K562 (cell line): ENCODE data around the gene POLR2H. TPM values are rescaled to one million over a fixed set of nuclear protein-coding genes. Genes with fewer than 3 reads are reported as not detected.

Experiments
- ELF2 ChIP-seq: fragments of 250-450 bp; sonication (Bioruptor Pico); IDR thresholded peaks from 2 replicates; pipeline ENCODE4 v1.5.0; 2021; ENCODE audit warnings: mild to moderate bottlenecking
- ELK1 ChIP-seq: sonication (generic); formaldehyde crosslinking; IDR thresholded peaks from 2 replicates; pipeline ENCODE4 v1.8.1; 2022; ENCODE audit warnings: missing genetic modification reagents
- EP400 ChIP-seq: fragments of 450-650 bp; IDR thresholded peaks from 2 replicates; pipeline ENCODE4 v1.6.1; 2017; ENCODE audit warnings: antibody characterized with exemption, mild to moderate bottlenecking, moderate library complexity
- MNT ChIP-seq, 2 experiments: fragments of 450-650 bp; conservative IDR thresholded peaks; 2 replicates each; pipeline ENCODE4 v1.6.1; 2017; ENCODE audit warnings: mild to moderate bottlenecking in 2 of 2, moderate library complexity in 2 of 2
- POLR3A ChIP-seq: IDR thresholded peaks from 2 replicates; pipeline ENCODE4 v1.6.1; 2011; ENCODE audit warnings: borderline replicate concordance, mild to moderate bottlenecking, moderate library complexity; ENCODE audit not compliant: insufficient read length, insufficient read depth; ENCODE audit errors: extremely low read depth
- TBL1XR1 ChIP-seq, 2 experiments: IDR thresholded peaks; 2 replicates each; pipeline ENCODE4 v1.6.1; 2012; ENCODE audit warnings: improper control_type of control experiment in 2 of 2, low read length in 2 of 2, mild to moderate bottlenecking in 1 of 2
- ZBTB43 ChIP-seq: sonication (generic); formaldehyde crosslinking; IDR thresholded peaks from 2 replicates; pipeline ENCODE4 v1.8.0; 2023; ENCODE audit warnings: mild to moderate bottlenecking, missing genetic modification reagents
- ZNF143 ChIP-seq: sonication (generic); formaldehyde crosslinking; IDR thresholded peaks from 2 replicates; pipeline ENCODE4 v1.9.0; 2022; ENCODE audit warnings: mild to moderate bottlenecking, missing genetic modification reagents
- ZNF280A ChIP-seq: fragments of 450-650 bp; IDR thresholded peaks from 2 replicates; pipeline ENCODE4 v1.6.1; 2018; ENCODE audit warnings: mild to moderate bottlenecking, low read depth; ENCODE audit not compliant: partially characterized antibody
- ZNF398 ChIP-seq: fragments of 250-450 bp; sonication (Bioruptor Pico); IDR thresholded peaks from 2 replicates; pipeline ENCODE4 v1.8.0; 2021; ENCODE audit warnings: moderate library complexity, mild to moderate bottlenecking, inconsistent platforms
- ZNF431 ChIP-seq: sonication (generic); formaldehyde crosslinking; IDR thresholded peaks from 2 replicates; pipeline ENCODE4 v1.8.0; 2022; ENCODE audit warnings: mild to moderate bottlenecking, missing genetic modification reagents
- ZNF436 ChIP-seq: fragments of 250-450, 450-650 bp; sonication (Bioruptor Pico); formaldehyde crosslinking; IDR thresholded peaks from 2 replicates; pipeline ENCODE4 v1.7.0; 2020; ENCODE audit warnings: mild to moderate bottlenecking
- ZNF589 ChIP-seq: fragments of 200-800 bp; sonication (Bioruptor generic); IDR thresholded peaks from 2 replicates; pipeline ENCODE4 v1.6.1; 2016; ENCODE audit warnings: low read depth, missing genetic modification characterization, missing compliant biosample characterization
- polyA plus RNA-seq, 8 experiments: library from polyadenylated mRNA; depleted of rRNA in 4 of 8; stranded (reverse) in 5 of 8; unstranded in 3 of 8; fragments of >200 nt; fragmentation: Nextera tagmentation in 2 of 8; fragmentation: Illumina TruSeq in 1 of 8; extraction: Ambion mirVana in 2 of 8; extraction: Trizol in 1 of 8; gene quantifications; 2 replicates each; pipeline versions ENCODE4 v1.2.1 to v1.2.3, GENCODE V29; 2011 to 2014; ENCODE audit warnings: inconsistent platforms in 1 of 8, missing spikeins in 1 of 8
- total RNA-seq, 7 experiments: library from RNA; depleted of rRNA in 6 of 7; stranded (reverse); fragments of >200 nt in 6 of 7; fragmentation: Illumina TruSeq in 2 of 7; extraction: Trizol in 2 of 7; gene quantifications; 2 replicates each; pipeline versions ENCODE4 v1.2.1 to v1.2.3, GENCODE V29; 2011 to 2021; ENCODE audit warnings: low replicate concordance in 1 of 7
- TF ChIP-seq, protein P1 (sequence below): fragments of 450-650 bp; formaldehyde crosslinking; IDR thresholded peaks from 2 replicates; pipeline ENCODE4 v1.4.0; 2022; ENCODE audit warnings: mild to moderate bottlenecking, moderate library complexity
- TF ChIP-seq, protein P2 (sequence below): fragments of 200-800 bp; sonication (Bioruptor generic); IDR thresholded peaks from 2 replicates; pipeline ENCODE4 v1.6.1; 2017; ENCODE audit warnings: missing genetic modification characterization, missing compliant biosample characterization

POLR2H gene
- total and polyA plus RNA-seq, 9 of the 15 experiments (the other 6 are each of a cell fraction or from before 2014, with no cell fraction given) = 128 to 512 (median 220) TPM

GRCh38 chr3:184347321-184348056 lies 14.0 kb upstream of the POLR2H start (continued):
- TF ChIP-seq ZBTB43 (CRISPR knock-in tag) = 0 out of 2 replicates have a peak, but pooled peaks have one; percentile 45
- TF ChIP-seq ZNF589 (CRISPR knock-in tag) = no peak
- TF ChIP-seq ZNF143 = no peak
- TF ChIP-seq POLR3A = no peak
- no peak for TF ChIP-seq ZNF431 (CRISPR knock-in tag)
- 0 out of 2 replicates have a peak, but pooled peaks have one; percentile 57 for TF ChIP-seq ELF2 (CRISPR knock-in tag)
- no peak for TF ChIP-seq ZNF398 (CRISPR knock-in tag)
- TF ChIP-seq ZNF436 = no peak
- no peak; the same call in none of the 2 replicates for TF ChIP-seq EP400
- TF ChIP-seq, protein P1, sequence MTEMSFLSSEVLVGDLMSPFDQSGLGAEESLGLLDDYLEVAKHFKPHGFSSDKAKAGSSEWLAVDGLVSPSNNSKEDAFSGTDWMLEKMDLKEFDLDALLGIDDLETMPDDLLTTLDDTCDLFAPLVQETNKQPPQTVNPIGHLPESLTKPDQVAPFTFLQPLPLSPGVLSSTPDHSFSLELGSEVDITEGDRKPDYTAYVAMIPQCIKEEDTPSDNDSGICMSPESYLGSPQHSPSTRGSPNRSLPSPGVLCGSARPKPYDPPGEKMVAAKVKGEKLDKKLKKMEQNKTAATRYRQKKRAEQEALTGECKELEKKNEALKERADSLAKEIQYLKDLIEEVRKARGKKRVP (CRISPR knock-in tag) = no peak
- peak in 1 of 2 experiments; percentile 38; a peak in 1 of 4 replicates for TF ChIP-seq MNT (conservative IDR thresholded peaks at IDR 0.05)
- TF ChIP-seq, protein P2, sequence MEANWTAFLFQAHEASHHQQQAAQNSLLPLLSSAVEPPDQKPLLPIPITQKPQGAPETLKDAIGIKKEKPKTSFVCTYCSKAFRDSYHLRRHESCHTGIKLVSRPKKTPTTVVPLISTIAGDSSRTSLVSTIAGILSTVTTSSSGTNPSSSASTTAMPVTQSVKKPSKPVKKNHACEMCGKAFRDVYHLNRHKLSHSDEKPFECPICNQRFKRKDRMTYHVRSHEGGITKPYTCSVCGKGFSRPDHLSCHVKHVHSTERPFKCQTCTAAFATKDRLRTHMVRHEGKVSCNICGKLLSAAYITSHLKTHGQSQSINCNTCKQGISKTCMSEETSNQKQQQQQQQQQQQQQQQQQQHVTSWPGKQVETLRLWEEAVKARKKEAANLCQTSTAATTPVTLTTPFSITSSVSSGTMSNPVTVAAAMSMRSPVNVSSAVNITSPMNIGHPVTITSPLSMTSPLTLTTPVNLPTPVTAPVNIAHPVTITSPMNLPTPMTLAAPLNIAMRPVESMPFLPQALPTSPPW = peak; percentile 21; the same call in 1 of the 2 replicates
- TF ChIP-seq ZNF280A = no peak
- no peak for TF ChIP-seq TBL1XR1 (IDR thresholded peaks at IDR 0.05; ENCODE audit: low read length in 2 of 2)
- no peak for TF ChIP-seq ELK1 (CRISPR knock-in tag)
